Right atrium auricular region (tissue), 2 donors: ENCODE data around the gene TMEM232. TPM values are rescaled to one million over a fixed set of nuclear protein-coding genes. Genes with fewer than 3 reads are reported as not detected.

ENCODE experiments used
- DNase-seq: peaks from one replicate; pipeline ENCODE4 v3.0.0-alpha.2; 2019; ENCODE audit warnings: low spot score
- H3K27ac ChIP-seq, 2 donors: fragments of 200-600 bp; sonication (generic); 1 replicate in 1 of 2; 2 replicates in 1 of 2; pipeline ENCODE4 v1.5.1; 2016 to 2019
- H3K27me3 ChIP-seq, 2 donors: fragments of 200-600 bp; sonication (generic); one replicate each; pipeline versions ENCODE4 v1.5.1 to v1.6.0; 2017 to 2019
- H3K36me3 ChIP-seq: fragments of 200-600 bp; sonication (generic); one replicate; pipeline ENCODE4 v1.5.1; 2016
- H3K4me1 ChIP-seq, 2 donors: fragments of 200-600 bp; sonication (generic); one replicate each; pipeline versions ENCODE4 v1.5.1 to v1.6.0; 2017 to 2019
- H3K4me3 ChIP-seq, 2 donors: fragments of 200-600 bp; sonication (generic); 1 replicate in 1 of 2; 2 replicates in 1 of 2; pipeline ENCODE4 v1.5.1; 2017 to 2019; ENCODE audit warnings: mild to moderate bottlenecking in 1 of 2, moderate library complexity in 1 of 2
- H3K9me3 ChIP-seq, 2 donors: fragments of 200-600 bp; sonication (generic); one replicate each; pipeline ENCODE4 v1.5.1; 2019
- total RNA-seq, 2 donors: library from RNA; depleted of rRNA; stranded (reverse); fragments of >200 nt; gene quantifications; one replicate each; pipeline ENCODE4 v1.1.0, GENCODE V29; 2016
- TF ChIP-seq, protein P1 (sequence below), 2 donors: fragments of 200-600 bp; sonication (generic); IDR thresholded peaks; one replicate each; pipeline ENCODE4 v1.5.1; 2019; ENCODE audit warnings: antibody characterized with exemption in 2 of 2

The TMEM232 gene
- total RNA-seq, 2 donors from 2014 or later, result 1.1 to 1.2 TPM

DNA sequence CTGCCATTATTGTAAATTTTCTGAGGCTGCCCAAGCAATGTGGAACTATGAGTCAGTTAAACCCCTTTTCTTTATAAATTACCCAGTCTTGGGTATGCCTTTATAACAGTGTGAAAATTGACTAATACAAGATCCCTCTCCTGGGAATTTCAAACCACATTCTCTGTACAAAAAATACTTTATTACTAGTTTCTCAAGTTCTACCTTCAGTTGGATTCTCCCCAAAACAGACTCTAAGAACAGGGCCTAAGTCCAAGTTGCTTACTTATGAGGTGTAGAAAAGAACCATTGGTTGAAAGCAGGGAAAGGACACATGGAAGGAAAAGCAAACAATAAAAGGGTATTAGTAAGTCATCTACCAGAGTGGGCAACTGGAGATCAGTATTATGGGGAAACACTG is 343.2 kb downstream of the TMEM232 start:
- DNase-seq, result no peak
- Histone ChIP-seq H3K27me3 (no peaks in the 10 kb centered on the region), H3K4me3 (no peak overlapping the region), H3K9me3 (no peaks in the 10 kb centered on the region), H3K4me1 (no peaks in the 10 kb centered on the region), H3K36me3 (no peaks in the 10 kb centered on the region), H3K27ac (no peak overlapping the region)
- TF ChIP-seq, protein P1, sequence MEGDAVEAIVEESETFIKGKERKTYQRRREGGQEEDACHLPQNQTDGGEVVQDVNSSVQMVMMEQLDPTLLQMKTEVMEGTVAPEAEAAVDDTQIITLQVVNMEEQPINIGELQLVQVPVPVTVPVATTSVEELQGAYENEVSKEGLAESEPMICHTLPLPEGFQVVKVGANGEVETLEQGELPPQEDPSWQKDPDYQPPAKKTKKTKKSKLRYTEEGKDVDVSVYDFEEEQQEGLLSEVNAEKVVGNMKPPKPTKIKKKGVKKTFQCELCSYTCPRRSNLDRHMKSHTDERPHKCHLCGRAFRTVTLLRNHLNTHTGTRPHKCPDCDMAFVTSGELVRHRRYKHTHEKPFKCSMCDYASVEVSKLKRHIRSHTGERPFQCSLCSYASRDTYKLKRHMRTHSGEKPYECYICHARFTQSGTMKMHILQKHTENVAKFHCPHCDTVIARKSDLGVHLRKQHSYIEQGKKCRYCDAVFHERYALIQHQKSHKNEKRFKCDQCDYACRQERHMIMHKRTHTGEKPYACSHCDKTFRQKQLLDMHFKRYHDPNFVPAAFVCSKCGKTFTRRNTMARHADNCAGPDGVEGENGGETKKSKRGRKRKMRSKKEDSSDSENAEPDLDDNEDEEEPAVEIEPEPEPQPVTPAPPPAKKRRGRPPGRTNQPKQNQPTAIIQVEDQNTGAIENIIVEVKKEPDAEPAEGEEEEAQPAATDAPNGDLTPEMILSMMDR (IDR thresholded peaks at IDR 0.05), result no peak

DNA sequence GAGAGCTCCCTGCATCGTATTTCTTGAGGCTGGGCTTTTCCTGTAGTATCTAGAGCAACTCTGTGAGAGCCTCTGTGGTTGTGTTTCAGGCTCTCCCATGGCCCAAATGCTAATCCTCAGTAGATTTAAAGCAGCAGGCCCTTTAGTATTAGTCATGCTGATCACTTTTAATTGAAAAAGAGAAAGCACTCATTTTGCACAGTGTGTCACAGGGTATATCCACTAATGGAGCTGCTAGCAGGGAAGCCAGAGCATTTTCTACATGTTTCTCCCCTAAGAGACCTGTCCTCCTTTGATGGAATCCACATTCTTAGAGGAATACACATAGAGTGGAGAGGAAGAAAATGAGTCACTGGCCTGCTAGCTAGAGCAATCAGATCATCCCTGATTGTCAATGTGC is 348.5 kb downstream of the TMEM232 start:
- Histone ChIP-seq H3K27me3 (no peaks in the 10 kb centered on the region), H3K36me3 (no peaks in the 10 kb centered on the region), H3K4me3 (no peak overlapping the region), H3K9me3 (no peaks in the 10 kb centered on the region), H3K27ac (no peak overlapping the region), H3K4me1 (no peaks in the 10 kb centered on the region)
- TF ChIP-seq, protein P1 (IDR thresholded peaks at IDR 0.05), result no peak
- no peak for DNase-seq

DNA sequence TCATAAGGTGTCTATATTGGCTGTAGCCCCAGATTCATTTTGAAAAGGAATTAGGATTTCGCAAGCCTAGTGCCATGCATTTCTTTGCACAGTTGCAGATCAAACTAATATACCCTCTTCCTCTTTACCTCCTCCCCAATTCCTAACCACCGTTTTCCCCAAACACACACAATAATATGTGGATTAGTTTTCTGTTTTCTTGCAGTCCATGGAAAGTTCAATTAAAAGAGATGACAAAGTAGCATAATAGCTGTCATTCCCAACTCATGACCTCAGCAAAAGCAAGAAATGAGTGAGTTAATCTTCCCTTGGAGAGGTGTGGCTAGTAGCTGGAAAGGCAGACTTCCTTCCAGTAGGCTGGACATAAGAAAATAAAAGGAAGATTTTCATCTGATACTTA is 349.1 kb downstream of the TMEM232 start:
- TF ChIP-seq, protein P1 (IDR thresholded peaks at IDR 0.05), result no peak
- no peaks in the 10 kb centered on the region for H3K27me3 ChIP-seq
- H3K9me3 ChIP-seq, result no peaks in the 10 kb centered on the region
- H3K27ac ChIP-seq, result no peak overlapping the region
- no peak for DNase-seq
- no peak overlapping the region for H3K4me3 ChIP-seq
- no peaks in the 10 kb centered on the region for H3K36me3 ChIP-seq
- H3K4me1 ChIP-seq, result no peaks in the 10 kb centered on the region

DNA sequence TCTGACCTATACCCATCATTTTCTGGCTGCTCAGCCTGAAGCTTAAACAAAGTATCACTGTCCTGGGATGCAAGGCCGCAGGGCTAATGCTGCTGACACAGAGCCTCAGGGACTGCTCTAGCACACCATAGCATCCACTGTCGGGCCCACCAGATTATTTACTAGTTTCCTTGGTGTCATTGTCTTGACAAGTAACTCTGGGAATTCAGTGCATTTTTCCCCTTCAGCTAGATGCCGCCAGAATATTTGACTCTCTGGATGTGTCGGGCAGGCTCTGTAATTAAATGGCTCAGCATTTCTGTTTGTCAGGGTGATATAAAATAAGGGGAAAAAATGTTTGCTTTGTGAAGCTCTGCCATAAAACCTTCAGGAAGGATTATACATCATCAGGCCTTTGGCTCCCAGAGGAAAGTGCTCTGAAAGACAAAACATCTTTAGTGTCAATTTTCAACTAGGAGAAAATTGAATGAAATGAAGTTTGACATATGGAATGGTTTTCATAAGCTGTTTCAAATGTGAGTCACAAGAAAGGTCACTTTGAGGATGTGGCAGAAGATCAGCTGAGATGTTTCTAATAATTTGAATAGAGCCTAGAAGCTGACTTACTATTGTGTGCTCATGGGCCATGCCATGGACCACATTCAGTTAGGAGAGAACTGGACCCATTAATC is 350.1 kb downstream of the TMEM232 start:
- DNase-seq, result no peak
- TF ChIP-seq, protein P1 (IDR thresholded peaks at IDR 0.05), result no peak
- no peaks in the 10 kb centered on the region for H3K4me1 ChIP-seq

DNA sequence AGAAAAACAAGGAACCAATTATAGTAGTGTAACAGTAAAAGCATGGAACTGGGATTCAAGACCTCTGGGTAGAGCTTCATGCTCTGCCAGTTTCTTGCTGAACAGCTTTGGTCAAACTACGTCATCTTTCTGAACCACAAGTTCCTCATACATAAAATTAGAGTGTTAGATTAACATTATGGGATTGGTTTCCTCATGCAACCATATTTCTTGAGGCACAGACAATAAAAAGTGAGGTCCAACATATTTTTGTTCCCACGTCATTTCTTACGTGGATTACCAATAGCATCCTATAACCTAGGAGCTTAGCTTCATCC is 354.8 kb downstream of the TMEM232 start:
- no peaks in the 10 kb centered on the region for H3K9me3 ChIP-seq
- no peaks in the 10 kb centered on the region for H3K36me3 ChIP-seq
- H3K27ac ChIP-seq, result no peak overlapping the region
- H3K4me1 ChIP-seq, result no peaks in the 10 kb centered on the region
- DNase-seq, result no peak
- H3K4me3 ChIP-seq, result no peak overlapping the region
- TF ChIP-seq, protein P1 (IDR thresholded peaks at IDR 0.05), result no peak
- H3K27me3 ChIP-seq, result no peaks in the 10 kb centered on the region

More for the DNA sequence above, 350.1 kb downstream of the TMEM232 start:
- Histone ChIP-seq H3K27me3 (no peaks in the 10 kb centered on the region), H3K4me3 (no peak overlapping the region), H3K36me3 (no peaks in the 10 kb centered on the region), H3K9me3 (no peaks in the 10 kb centered on the region), H3K27ac (no peak overlapping the region)
